ENCODE results near the gene TMSB4X. TPM values are rescaled to one million over a fixed set of nuclear protein-coding genes. Genes with fewer than 3 reads are reported as not detected.

TMSB4X gene
- total RNA-seq, 1 experiment from 2014 or later: 1,177 TPM

DNA sequence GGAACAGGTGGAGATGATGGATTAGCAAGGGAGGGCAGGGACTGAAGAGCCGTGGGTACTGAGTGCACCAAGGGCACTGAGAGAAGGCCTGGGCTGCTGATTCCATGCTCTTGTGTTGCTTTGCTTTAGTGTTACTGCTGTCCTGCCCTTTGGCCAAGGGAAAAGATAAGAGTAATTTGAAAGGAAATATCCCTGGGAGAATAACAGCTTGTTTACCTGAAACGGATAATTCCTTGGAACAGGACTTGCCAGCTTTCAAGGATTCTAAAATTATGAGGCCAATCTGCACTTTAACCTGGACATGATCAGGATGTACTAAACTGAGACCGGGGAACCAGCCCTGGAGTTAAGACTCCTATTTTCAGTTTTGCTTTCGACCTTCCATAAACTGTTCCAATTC is 49.1 kb downstream of the TMSB4X start:
- no peaks in the 10 kb centered on the region for H3K36me3 ChIP-seq
- no peak for DNase-seq
- no peak overlapping the region for H3K4me3 ChIP-seq
- no peaks in the 10 kb centered on the region for H3K27me3 ChIP-seq
- H3K9me3 ChIP-seq: no peaks in the 10 kb centered on the region

GRCh38 chrX:13024986-13025385 is 50.1 kb downstream of the TMSB4X start:
- H3K27me3 ChIP-seq: no peaks in the 10 kb centered on the region
- H3K9me3 ChIP-seq: no peaks in the 10 kb centered on the region
- no peak for DNase-seq
- H3K4me3 ChIP-seq: no peak overlapping the region
- no peaks in the 10 kb centered on the region for H3K36me3 ChIP-seq

Other genes starting within 250 kb of the TMSB4X start
- gene PRPS2, start 183.7 kb upstream of the TMSB4X start, total RNA-seq (2014; rRNA removed; shearing (Covaris generic); ENCODE audit: low replicate concordance): 67.4 and 84.2 TPM in 2 replicates
- not detected in 2 replicates for gene TLR7, start 108.0 kb upstream of the TMSB4X start, total RNA-seq (2014; rRNA removed; shearing (Covaris generic); ENCODE audit: low replicate concordance)
- not detected in 2 replicates for gene TLR8, start 68.5 kb upstream of the TMSB4X start, total RNA-seq (2014; rRNA removed; shearing (Covaris generic); ENCODE audit: low replicate concordance)
- not detected in 2 replicates for gene FAM9C, start 69.5 kb downstream of the TMSB4X start, total RNA-seq (2014; rRNA removed; shearing (Covaris generic); ENCODE audit: low replicate concordance)